H9 (cell line): ENCODE measurements around the gene TCFL5. TPM values are rescaled to one million over a fixed set of nuclear protein-coding genes. Genes with fewer than 3 reads are reported as not detected.

Experiments used
- DNase-seq: peaks from one replicate; pipeline ENCODE4 v3.0.0-alpha.2; 2017
- H2AFZ ChIP-seq: one replicate; pipeline ENCODE4 v1.6.1; 2013; ENCODE audit warnings: mild to moderate bottlenecking, low read length, control low read depth, moderate library complexity
- H2AK5ac ChIP-seq: 2 replicates; pipeline ENCODE4 v1.6.1; 2013; ENCODE audit warnings: low read length, control low read depth, mixed read lengths; ENCODE audit not compliant: insufficient read length
- H2BK120ac ChIP-seq: one replicate; pipeline ENCODE4 v1.6.1; 2013; ENCODE audit warnings: low read depth, mild to moderate bottlenecking, low read length, control low read depth, inconsistent platforms; ENCODE audit not compliant: poor library complexity, severe bottlenecking
- H2BK12ac ChIP-seq: 2 replicates; pipeline ENCODE4 v1.6.1; 2013; ENCODE audit warnings: low read length, control low read depth, mixed read lengths, low read depth; ENCODE audit not compliant: insufficient read length
- H2BK15ac ChIP-seq: 2 replicates; pipeline ENCODE4 v1.6.1; 2013; ENCODE audit warnings: low read depth, low read length, control low read depth
- H2BK20ac ChIP-seq: one replicate; pipeline ENCODE4 v1.6.1; 2013; ENCODE audit warnings: low read depth, mild to moderate bottlenecking, low read length, control low read depth, inconsistent platforms; ENCODE audit not compliant: poor library complexity, severe bottlenecking
- H2BK5ac ChIP-seq: 2 replicates; pipeline ENCODE4 v1.6.1; 2013; ENCODE audit warnings: low read length, control low read depth, mixed read lengths; ENCODE audit not compliant: insufficient read length
- H3K14ac ChIP-seq: 2 replicates; pipeline ENCODE4 v1.6.1; 2013; ENCODE audit warnings: low read length, control low read depth; ENCODE audit not compliant: insufficient read depth
- H3K18ac ChIP-seq: 2 replicates; pipeline ENCODE4 v1.6.1; 2013; ENCODE audit warnings: low read depth, mild to moderate bottlenecking, mixed read lengths, low read length, control low read depth; ENCODE audit not compliant: insufficient read length
- H3K23ac ChIP-seq: 2 replicates; pipeline ENCODE4 v1.6.1; 2013; ENCODE audit warnings: low read length, control low read depth, mixed read lengths, low read depth; ENCODE audit not compliant: insufficient read length
- H3K23me2 ChIP-seq: 2 replicates; pipeline ENCODE4 v1.6.1; 2013; ENCODE audit warnings: low read depth, mild to moderate bottlenecking, mixed read lengths, low read length, control low read depth; ENCODE audit not compliant: insufficient read length, poor library complexity, severe bottlenecking
- H3K27ac ChIP-seq: 2 replicates; pipeline ENCODE4 v1.5.1; 2013; ENCODE audit warnings: low read length, control low read depth, mixed read lengths, low read depth; ENCODE audit not compliant: insufficient read length
- H3K27me3 ChIP-seq: 2 replicates; pipeline ENCODE4 v1.6.1; 2013; ENCODE audit warnings: low read length, control low read depth, inconsistent platforms; ENCODE audit not compliant: insufficient read depth
- H3K4ac ChIP-seq: 2 replicates; pipeline ENCODE4 v1.6.1; 2013; ENCODE audit warnings: low read depth, mild to moderate bottlenecking, control low read depth, inconsistent platforms, low read length, moderate library complexity
- H3K4me1 ChIP-seq: 2 replicates; pipeline ENCODE4 v1.6.1; 2013; ENCODE audit warnings: low read length, control low read depth, inconsistent platforms; ENCODE audit not compliant: insufficient read depth
- H3K4me2 ChIP-seq: 2 replicates; pipeline ENCODE4 v1.6.1; 2013; ENCODE audit warnings: low read length, control low read depth, mixed read lengths; ENCODE audit not compliant: insufficient read length, insufficient read depth
- H3K56ac ChIP-seq: 2 replicates; pipeline ENCODE4 v1.6.1; 2013; ENCODE audit warnings: low read depth, mild to moderate bottlenecking, mixed read lengths, low read length, control low read depth; ENCODE audit not compliant: insufficient read length
- H3K79me1 ChIP-seq: 2 replicates; pipeline ENCODE4 v1.6.1; 2013; ENCODE audit warnings: low read depth, mild to moderate bottlenecking, moderate library complexity, low read length, control low read depth, inconsistent platforms; ENCODE audit not compliant: insufficient read depth, poor library complexity, severe bottlenecking
- H3K79me2 ChIP-seq: 2 replicates; pipeline ENCODE4 v1.6.1; 2013; ENCODE audit warnings: low read length, control low read depth, inconsistent platforms; ENCODE audit not compliant: insufficient read depth
- H3K9ac ChIP-seq: 2 replicates; pipeline ENCODE4 v1.6.1; 2013; ENCODE audit warnings: low read length, control low read depth, mixed read lengths; ENCODE audit not compliant: insufficient read length; ENCODE audit errors: extremely low read depth
- H3K9me3 ChIP-seq: one replicate; pipeline ENCODE4 v1.6.1; 2013; ENCODE audit warnings: low read depth, low read length, inconsistent platforms; ENCODE audit not compliant: control insufficient read depth
- H3T11ph ChIP-seq: one replicate; pipeline ENCODE4 v1.6.1; 2013; ENCODE audit warnings: mild to moderate bottlenecking, low read length, control low read depth, inconsistent platforms
- H4K20me1 ChIP-seq: one replicate; pipeline ENCODE4 v1.6.1; 2013; ENCODE audit not compliant: control insufficient read depth, insufficient read length, insufficient read depth
- H4K5ac ChIP-seq: 2 replicates; pipeline ENCODE4 v1.6.1; 2013; ENCODE audit warnings: low read depth, mild to moderate bottlenecking, mixed read lengths, low read length, control low read depth; ENCODE audit not compliant: insufficient read length
- H4K8ac ChIP-seq: replicated peaks from 2 replicates; pipeline ENCODE4 v1.6.1; 2013; ENCODE audit warnings: low read length, control low read depth, mixed read lengths, low read depth; ENCODE audit not compliant: insufficient read length
- H4K91ac ChIP-seq: 2 replicates; pipeline ENCODE4 v1.6.1; 2013; ENCODE audit warnings: low read depth, mild to moderate bottlenecking, moderate library complexity, mixed read lengths, low read length, control low read depth; ENCODE audit not compliant: insufficient read length
- H3K27ac Mint-ChIP-seq, 3 experiments: 2 replicates in 2 of 3; 3 replicates in 1 of 3; pipeline ENCODE4 v1.8.0; 2020 to 2021; ENCODE audit warnings: mixed read lengths in 3 of 3, mild to moderate bottlenecking in 1 of 3, moderate library complexity in 1 of 3
- H3K27me3 Mint-ChIP-seq: 2 replicates; pipeline ENCODE4 v1.8.0; 2021; ENCODE audit warnings: low read depth, mild to moderate bottlenecking, moderate library complexity, mixed read lengths
- H3K36me3 Mint-ChIP-seq, 3 experiments: 2 replicates in 2 of 3; 3 replicates in 1 of 3; pipeline ENCODE4 v1.8.0; 2020 to 2021; ENCODE audit warnings: low read depth in 3 of 3, mixed read lengths in 3 of 3; ENCODE audit not compliant: insufficient read depth in 1 of 3
- H3K4me1 Mint-ChIP-seq, 2 experiments: 2 replicates each; pipeline ENCODE4 v1.8.0; 2020; ENCODE audit warnings: mixed read lengths in 2 of 2
- H3K4me3 Mint-ChIP-seq, 2 experiments: 2 replicates in 1 of 2; 3 replicates in 1 of 2; pipeline ENCODE4 v1.8.0; 2020 to 2021; ENCODE audit warnings: mild to moderate bottlenecking in 2 of 2, mixed read lengths in 2 of 2, moderate library complexity in 1 of 2
- H3K9me3 Mint-ChIP-seq, 2 experiments: 2 replicates in 1 of 2; 3 replicates in 1 of 2; pipeline ENCODE4 v1.8.0; 2020; ENCODE audit warnings: mild to moderate bottlenecking in 2 of 2, mixed read lengths in 2 of 2, moderate library complexity in 1 of 2
- CTCF ChIP-seq: fragments of 200-600 bp; sonication (generic); conservative IDR thresholded peaks from 3 replicates; pipeline ENCODE4 v1.8.0; 2021; ENCODE audit warnings: antibody characterized with exemption, mild to moderate bottlenecking
- WGBS: extraction: QIAGEN DNeasy Blood & Tissue Kit; methylation state at CpG from one replicate; pipeline ENCODE4 v1.1.7; 2013; ENCODE audit warnings: missing lambda C conversion rate, low lambda C conversion rate, mixed read lengths; ENCODE audit not compliant: insufficient read length; ENCODE audit errors: extremely low coverage; 5-methylcytosine and 5-hydroxymethylcytosine counted together
- total RNA-seq: library from RNA; stranded (reverse); gene quantifications from 2 replicates; pipeline ENCODE4 v1.2.1, GENCODE V29; 2021

Gene TCFL5
- total RNA-seq, 1 experiment from 2014 or later, result 16.4 TPM

- WGBS, result no CpG with 5 or more reads among the region's 23 CpGs
- Histone ChIP-seq H4K91ac (no peak overlapping the region), H2AFZ (no peak overlapping the region), H2BK12ac (no peak overlapping the region), H2BK15ac (no peak overlapping the region), H3K27ac (no peak overlapping the region), H3K4ac (no peak overlapping the region), H4K5ac (no peak overlapping the region), H3T11ph (no peak overlapping the region), H2BK5ac (no peak overlapping the region), H3K4me2 (no peak overlapping the region), H2BK120ac (no peak overlapping the region), H4K20me1 (no peaks in the 10 kb centered on the region), H3K23ac (no peak overlapping the region), H2BK20ac (no peak overlapping the region), H3K56ac (no peak overlapping the region), H3K9me3 (no peaks in the 10 kb centered on the region), H3K18ac (no peak overlapping the region), H3K9ac (no peak overlapping the region), H2AK5ac (no peak overlapping the region), H3K23me2 (no peaks in the 10 kb centered on the region), H3K79me2 (no peaks in the 10 kb centered on the region), H3K27me3 (no peaks in the 10 kb centered on the region), H3K79me1 (no peaks in the 10 kb centered on the region), H3K4me1 (no peaks in the 10 kb centered on the region; the same call in 1 of the 2 replicates), H3K14ac (no peak overlapping the region), H4K8ac (no peak overlapping the region)
- Mint-ChIP-seq H3K9me3 (no peaks in the 10 kb centered on the region), H3K27me3 (no peaks in the 10 kb centered on the region), H3K4me3 (no peak overlapping the region; a peak in 2 of 5 replicates), H3K4me1 (peaks cover 24 to 31% of the 10 kb centered on the region in 2 experiments), H3K36me3 (peaks cover 37 to 81% (median 50%) of the 10 kb centered on the region in 3 experiments), H3K27ac (peak overlapping the region in 1 of 3 experiments; percentile 81; a peak in 3 of 7 replicates)
- DNase-seq, result no peak
- TF ChIP-seq CTCF, result no peak
Measured at GRCh38 chr20:62885896-62886708, 24.5 kb upstream of the TCFL5 start.
